VCaP (cell line): Measurements from ENCODE around the gene USP6NL.

Experiments
- H3K27ac ChIP-seq: fragments of 450-650 bp; 2 replicates; pipeline ENCODE4 v1.5.1; 2017
- TF ChIP-seq, protein P1 (sequence below): fragments of 450-650 bp; conservative IDR thresholded peaks from 2 replicates; pipeline ENCODE4 v1.5.1; 2017; ENCODE audit warnings: mild to moderate bottlenecking, moderate library complexity

USP6NL gene

DNA sequence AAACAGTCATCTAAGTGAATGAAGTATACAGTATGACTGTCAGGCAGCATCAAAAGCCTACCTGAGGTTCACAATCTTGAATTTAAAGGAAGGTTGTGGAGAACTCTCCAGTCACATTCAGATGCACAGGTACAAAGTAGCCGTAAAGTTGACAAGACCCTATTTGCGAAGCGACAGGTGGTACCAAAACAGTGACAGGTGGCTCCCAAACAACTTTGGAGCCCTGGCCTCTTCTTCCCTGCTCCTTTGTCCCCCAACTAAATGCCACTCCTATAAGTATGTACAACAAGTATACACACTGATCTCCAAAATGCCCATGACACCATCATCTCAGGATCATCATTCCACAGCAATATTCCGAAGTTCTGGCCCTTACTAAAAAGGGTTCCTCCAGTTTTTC lies 53.5 kb downstream of the USP6NL start:
- H3K27ac ChIP-seq: no peak overlapping the region
- TF ChIP-seq, protein P1, sequence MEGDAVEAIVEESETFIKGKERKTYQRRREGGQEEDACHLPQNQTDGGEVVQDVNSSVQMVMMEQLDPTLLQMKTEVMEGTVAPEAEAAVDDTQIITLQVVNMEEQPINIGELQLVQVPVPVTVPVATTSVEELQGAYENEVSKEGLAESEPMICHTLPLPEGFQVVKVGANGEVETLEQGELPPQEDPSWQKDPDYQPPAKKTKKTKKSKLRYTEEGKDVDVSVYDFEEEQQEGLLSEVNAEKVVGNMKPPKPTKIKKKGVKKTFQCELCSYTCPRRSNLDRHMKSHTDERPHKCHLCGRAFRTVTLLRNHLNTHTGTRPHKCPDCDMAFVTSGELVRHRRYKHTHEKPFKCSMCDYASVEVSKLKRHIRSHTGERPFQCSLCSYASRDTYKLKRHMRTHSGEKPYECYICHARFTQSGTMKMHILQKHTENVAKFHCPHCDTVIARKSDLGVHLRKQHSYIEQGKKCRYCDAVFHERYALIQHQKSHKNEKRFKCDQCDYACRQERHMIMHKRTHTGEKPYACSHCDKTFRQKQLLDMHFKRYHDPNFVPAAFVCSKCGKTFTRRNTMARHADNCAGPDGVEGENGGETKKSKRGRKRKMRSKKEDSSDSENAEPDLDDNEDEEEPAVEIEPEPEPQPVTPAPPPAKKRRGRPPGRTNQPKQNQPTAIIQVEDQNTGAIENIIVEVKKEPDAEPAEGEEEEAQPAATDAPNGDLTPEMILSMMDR: no peak

DNA sequence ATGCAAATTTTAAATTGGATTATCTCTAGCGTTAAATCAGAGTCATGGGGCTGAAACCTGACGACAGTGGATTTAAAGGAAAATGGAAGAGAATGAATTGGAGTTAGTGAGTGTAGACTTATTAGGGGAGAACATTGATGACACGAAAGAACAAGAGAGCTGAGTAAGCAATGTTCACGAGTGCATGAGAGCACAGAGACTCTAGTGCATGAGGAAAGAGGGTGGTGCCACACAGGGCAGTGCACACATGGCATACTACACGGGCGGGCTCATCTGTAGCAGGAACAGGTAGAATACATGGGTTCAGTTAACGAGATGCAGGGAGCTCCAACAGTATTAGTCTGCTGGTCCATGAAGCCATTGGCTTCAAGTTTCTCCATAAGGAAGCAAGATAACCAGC lies 53.9 kb downstream of the USP6NL start:
- TF ChIP-seq, protein P1: no peak
- H3K27ac ChIP-seq: no peak overlapping the region

DNA sequence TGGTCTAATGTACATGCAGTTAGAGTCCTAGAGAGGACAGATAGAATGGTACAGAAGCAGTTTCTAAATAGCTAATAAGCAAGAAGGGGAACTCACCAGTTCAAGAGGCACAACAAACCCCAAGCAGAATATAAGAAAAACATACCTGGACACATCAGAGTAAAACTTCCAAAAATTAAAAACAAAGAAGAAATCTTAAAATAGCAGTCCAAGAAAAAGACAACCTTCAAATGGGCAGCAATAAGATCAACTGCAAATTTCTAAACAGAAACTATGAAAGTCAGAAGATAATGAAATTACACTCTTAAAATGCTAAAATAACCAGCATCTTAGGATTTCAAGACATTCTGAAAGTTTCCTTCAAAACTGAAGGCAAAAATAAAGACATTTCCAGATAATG lies 55.9 kb downstream of the USP6NL start:
- TF ChIP-seq, protein P1: no peak
- H3K27ac ChIP-seq: no peak overlapping the region

DNA sequence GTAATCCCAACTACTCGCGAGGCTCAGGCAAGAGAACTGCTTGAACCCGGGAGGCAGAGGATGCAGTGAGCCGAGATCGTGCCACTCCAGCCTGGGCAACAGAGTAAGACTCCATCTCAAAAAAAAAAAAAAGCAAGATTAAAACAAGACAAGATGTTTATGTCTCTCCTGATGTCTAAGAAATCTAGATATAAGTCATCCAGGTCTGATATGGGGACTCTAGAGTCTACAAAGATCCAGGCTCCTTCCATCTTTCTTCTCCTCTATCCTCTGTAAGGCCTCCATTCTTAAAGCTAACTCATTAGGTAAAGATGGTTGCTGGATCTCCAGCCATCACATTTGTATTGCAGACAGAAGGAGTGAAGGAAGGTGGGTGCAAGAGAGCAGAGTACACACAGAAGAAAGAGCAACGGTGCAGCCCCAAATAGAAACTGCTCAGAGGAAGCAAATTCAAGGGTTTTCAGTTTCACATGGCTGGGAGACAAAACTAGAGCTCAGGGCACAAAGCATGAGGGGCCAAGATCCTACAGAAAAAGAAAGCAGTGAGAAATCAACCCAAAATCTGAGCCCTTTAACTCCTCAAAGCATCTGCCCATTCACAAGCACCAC lies 57.6 kb downstream of the USP6NL start:
- no peak overlapping the region for H3K27ac ChIP-seq
- TF ChIP-seq, protein P1: no peak

DNA sequence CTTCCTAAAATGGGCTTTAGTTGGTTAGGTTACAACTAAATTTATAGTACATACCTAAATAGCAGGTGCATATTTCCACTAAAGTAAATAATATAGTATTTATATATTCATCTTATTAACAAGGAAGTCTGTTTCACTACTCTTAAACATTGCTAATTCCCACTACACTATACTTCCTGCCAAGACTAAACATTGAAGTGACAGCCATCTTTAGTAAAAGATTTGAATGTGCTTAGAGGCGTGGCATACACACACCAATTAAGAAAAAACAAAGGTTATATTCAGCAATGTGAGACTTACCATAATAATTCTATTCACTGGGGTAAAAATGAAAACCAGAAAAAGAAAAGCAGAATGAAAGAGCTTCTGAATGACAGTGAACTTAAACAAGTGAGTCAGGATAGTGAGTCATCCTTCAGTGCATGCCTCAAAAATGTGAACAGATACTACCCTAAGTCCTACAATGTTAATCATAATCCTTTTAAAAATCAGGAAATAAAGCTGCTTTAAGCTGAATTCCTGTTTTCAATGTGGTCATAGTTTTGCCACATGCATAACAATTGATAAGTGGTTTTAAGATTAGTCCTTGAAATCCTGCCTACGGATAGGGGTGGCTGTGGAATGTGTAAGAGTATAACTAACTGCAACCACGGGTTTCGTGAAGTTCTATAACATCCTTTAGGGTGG lies 59.4 kb downstream of the USP6NL start:
- H3K27ac ChIP-seq: no peak overlapping the region
- TF ChIP-seq, protein P1: no peak

DNA sequence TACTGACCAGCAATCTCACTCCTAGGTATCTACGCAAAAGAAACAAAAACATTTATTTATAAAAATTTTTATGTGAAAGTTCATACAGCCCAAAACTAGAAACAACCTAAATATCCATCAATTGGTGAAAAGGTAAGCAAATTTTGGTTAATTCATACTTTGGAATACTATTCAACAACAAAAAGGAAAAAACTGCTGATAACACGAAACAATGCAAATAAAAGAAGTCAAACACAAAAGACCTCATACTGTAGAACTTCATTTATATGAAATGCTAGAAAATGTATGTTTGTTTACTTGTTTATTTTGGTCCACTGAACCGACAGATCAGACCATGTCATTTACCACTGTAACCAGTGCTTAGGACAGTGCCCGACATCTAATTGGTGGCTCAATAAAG lies 60.3 kb downstream of the USP6NL start:
- TF ChIP-seq, protein P1: no peak
- H3K27ac ChIP-seq: no peak overlapping the region

DNA sequence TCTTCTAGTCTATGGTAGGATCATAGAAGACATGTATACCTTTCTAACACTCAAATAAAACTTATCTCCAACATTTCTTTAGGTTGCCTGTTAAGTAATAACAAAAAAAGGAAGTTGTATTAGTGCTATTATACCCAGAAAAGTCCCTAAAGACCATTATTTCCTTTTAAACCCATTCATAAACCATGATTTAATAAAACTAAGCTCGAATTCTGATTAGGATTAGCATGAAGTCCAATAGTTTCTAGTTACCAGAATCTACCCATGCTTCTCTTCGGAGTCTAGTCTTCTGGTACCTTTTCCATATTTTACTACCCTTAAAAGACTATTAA lies 62.7 kb downstream of the USP6NL start:
- TF ChIP-seq, protein P1: no peak
- H3K27ac ChIP-seq: no peak overlapping the region
